GM10847 (cell line): ENCODE measurements around the gene CEP104.
A peak's percentile ranks its signal among the peaks of the same experiment; 100 is the strongest.

Experiments
- POLR2A ChIP-seq: IDR thresholded peaks from 2 replicates; pipeline ENCODE4 v1.6.1; 2011; ENCODE audit not compliant: insufficient read length; ENCODE audit errors: extremely low read depth

Gene CEP104

DNA sequence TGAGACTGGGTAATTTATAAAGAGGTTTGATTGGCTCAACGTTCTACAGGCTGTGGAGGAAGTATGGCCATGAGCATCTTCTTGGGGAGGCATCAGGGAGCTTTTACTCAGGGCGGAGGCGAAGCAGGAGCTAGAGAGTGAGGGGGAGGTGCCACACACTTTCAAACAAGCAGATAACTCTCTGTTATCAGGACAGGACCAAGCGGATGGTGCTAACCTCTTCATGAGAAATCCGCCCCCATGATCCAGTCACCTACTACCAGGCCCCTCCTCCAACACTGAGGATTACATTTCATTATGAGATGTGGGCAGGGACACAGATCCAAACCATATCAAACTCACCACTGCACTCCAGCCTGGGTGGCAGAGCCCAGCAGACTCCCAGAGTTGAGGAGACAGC lies 49.2 kb downstream of the CEP104 start:
- TF ChIP-seq POLR2A: no peak

DNA sequence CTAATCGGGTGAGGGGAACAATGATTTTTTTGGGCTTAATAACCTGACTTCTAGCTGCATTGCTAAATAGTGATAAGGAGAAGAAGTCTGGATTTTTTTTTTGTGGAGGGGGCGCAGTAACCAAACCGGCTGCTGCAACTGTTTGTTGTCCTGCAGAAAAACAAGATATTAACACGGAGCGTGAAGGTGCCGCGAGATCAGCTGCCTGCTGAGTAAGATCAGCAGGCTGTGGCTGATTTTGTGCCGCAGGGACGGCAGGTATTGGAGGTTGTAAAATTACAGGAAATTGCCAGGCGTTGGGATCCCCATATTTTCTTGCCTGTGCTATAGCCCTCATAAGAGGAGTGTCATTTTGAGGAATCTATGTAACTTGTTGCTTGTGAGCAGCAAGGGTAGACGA lies 52.0 kb downstream of the CEP104 start:
- no peak for TF ChIP-seq POLR2A

DNA sequence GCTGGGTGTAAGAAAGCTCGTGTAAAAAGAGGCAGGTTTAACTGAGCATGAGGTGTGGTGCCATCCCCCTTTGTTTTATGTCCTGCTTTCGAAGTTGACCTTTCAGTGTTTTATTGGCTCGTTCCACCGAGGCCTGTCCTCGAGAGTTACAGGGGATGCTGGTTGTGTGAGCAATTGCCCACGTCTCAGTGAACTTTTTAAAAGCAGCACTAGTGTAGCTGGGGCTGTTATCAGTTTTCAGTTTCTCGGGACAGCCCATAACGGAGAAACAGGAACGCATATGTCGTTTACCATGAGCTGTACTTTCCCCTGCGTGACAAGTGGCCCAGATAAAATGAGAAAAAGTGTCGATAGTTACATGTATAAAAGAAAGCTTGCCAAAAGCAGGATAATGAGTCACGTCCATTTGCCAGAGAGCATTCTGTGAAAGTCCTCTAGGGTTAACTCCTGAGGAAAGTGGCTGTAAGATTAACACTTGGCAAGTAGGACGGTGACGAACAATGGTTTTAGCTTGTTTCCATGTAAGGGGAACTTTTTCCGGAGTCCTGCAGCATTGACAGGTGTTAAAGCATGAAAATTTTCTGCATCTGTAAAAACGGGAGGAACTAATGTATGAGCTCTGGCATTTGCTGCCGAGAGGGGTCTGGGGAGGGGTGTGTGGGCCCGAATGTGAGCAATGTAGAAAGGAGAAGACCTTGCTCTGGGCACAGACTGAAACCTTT lies 52.9 kb downstream of the CEP104 start:
- TF ChIP-seq POLR2A: no peak

DNA sequence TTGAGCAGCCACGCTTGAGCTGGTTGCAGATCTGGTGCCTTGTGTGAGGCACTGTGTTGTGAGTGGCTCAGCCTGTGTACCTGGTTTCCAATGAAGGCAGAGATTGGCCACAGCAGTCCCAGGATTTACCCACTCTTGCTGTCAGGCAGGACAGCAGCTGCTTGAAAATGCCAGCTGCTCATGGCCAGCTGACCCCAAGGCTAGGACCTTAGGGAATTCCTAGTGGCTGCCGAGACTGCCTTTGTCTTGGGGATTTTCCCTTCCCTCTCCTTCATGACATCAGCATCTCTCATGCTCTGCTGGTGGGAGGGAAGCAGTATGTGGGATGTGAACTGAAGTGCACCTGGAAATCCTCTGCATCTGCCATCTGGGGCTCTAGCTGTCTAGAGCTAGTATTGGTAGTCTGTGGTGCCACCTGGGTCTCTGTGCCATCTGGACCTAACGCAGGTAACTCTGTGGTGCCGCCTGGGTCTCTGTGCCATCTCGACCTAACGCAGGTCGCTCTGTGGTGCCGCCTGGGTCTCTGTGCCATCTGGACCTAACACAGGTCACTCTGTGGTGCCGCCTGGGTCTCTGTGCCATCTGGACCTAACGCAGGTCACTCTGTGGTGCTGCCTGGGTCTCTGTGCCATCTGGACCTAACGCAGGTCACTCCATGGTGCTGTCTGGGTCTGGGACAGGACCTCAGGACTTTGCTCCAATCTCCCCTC lies 56.9 kb downstream of the CEP104 start:
- no peak for TF ChIP-seq POLR2A

DNA sequence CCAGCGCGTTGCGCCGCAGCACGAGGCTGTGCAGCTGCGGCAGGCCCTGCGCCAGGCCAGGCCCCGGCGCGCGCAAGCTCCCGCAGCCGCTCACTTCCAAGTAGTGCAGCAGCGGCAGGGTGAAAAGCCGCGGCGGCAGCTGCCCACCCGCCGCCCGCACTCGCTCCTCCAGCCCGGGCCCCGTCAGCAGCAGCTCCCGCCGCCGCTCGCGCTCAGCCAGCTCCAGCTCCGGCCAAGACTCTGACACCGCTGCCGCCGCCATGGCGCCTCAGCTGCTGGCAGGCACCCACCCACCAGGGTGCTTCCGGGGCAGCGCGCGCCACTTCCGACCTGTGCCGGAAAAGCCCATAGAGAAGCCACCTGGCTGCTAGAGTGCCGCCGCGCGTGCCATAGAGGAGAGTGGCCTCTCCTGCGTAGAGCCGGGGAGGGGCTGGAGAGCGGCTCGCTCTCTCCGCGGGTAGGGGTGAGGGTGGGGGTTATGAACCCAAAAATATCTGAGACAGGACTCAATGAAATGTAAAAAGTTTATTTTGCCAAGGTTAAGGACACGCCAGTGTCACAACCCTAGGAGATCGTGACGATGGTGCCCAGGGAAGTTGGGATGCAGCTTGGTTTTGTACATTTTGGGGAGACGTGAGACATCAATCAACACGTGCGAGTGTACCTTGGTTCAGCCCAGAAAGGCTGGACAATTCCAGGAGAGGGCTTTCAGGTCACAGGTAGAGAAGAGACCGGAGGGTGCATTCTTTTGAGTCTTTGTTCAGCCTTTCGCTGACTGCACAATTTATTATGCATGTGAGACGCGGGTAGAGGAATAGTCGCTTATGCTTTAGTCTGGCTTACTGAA lies 60.6 kb downstream of the CEP104 start, which contains the start of gene LRRC47:
TSS of gene LRRC47 (minus strand) at position 284 of the 847 bp plus-strand sequence. CDS start at position 262, 22 bp downstream.
- TF ChIP-seq POLR2A: peak; percentile 91

DNA sequence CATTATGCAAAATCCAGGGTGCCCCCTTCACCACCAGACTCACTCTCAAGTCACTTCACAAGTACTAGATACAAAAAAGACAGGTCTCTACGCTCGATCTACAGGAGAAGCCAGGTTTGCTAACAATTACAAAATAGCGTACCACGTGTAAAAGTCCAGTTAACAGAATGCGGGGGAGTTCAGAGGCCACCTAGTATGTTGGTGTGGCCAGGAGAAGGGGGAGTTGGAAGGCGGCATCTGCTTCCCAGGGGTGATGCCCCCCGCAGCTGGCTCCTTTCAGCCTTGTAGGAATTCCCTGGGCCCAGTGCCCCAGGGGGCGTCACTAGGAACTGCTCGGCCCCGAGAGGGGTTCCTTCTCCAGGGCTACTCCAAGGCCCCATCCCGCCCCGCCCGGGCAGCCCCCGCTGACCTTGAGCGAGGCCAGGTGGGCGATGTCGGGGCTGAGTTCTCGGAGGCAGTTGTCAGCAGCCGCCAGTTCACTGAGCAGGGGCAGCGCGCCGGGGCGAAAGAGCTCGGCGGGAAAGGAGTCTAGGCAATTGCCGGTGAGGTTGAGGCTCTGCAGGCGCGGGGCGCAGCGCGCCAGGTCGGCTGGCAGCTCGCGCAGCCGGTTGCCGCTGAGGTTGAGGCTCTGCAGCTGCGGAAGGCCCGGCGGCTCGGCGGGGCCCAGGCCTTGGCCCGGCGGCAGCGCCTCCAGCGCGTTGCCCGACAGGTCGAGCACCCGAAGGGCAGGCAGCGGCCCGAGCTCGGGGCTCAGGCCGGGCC lies 61.4 kb downstream of the CEP104 start:
- no peak for TF ChIP-seq POLR2A

DNA sequence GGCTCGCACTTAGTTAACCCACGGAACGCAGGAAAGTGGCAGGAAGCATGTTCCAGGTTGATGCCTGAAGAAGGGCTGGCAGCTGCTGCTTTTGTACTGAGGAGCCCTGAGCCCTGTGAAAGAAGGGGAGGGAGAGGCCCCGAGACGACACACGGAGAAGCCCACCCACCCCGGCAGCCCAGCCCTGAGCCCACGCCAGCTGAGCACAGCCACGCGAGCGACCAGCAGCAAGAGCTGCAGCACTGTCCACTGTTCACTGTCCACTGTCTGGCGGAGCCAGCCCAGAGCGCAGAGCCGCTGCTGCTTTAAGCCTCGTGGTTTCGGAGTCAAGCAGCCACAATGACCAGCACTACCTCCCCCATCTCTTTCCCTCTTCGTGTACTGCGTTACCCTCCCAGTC lies 66.1 kb downstream of the CEP104 start:
- TF ChIP-seq POLR2A: no peak

DNA sequence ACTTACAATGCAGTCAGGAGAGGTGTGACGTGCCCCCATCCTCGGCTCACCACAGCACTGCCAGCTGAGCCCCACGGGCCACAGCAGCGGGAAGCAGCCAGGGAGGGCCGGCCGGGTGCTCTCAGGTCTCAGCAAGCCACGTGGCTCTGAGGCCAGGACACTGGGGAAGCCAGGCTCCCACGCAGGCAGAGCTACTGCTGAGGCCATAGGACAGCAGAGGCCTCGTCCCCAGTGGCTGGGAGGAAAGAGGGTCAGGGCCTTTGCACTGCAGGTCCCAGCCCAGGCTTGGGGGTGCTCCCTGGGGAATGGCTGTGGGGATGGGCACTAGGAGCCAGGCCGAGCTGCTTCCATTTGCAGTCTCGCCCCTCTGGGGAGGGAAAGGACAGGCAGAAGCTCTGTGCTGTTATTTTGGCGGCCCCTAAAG lies 66.5 kb downstream of the CEP104 start:
- no peak for TF ChIP-seq POLR2A

DNA sequence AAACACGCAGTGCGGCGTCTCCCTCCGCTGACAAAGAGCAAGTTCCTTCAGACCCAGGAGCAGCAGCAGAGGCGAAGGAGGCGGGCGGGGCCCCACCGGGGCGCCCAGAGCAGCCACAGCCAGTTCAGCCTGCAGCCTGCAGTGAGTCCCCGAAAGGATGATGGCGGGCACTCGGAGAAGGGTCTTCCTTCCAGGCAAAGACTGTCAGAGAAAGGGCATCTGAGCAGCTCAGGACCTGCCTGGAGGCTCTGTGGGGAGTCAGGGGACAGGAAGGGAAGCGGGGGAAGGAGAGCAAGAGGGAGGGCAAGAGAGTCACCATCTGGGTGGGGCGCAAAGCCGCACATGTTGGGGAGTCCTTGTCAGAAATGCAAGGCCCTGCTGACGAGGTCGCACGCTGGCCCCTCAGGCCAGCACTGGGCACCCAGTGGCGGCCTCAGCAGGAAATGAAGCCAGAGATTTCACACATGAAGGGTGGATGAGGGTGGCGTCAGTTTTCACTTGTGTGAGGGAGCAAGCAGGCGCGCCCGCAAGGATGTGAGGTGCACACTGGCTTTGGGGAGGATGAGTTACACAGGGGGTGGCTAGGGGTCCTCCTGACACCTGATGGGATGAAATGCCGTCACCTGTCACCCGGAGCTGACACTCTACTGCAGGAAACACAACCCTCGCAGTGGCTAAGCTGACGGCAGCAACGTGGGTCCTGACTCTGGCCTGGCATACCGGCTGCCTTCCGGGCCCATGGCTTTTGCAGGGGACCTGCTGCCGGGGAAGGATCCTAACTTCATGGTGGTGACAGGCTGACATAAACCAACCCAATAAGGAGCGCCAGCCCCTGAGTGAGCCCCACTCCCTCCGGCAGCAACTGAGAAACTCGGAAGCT lies 67.3 kb downstream of the CEP104 start:
- TF ChIP-seq POLR2A: no peak

DNA sequence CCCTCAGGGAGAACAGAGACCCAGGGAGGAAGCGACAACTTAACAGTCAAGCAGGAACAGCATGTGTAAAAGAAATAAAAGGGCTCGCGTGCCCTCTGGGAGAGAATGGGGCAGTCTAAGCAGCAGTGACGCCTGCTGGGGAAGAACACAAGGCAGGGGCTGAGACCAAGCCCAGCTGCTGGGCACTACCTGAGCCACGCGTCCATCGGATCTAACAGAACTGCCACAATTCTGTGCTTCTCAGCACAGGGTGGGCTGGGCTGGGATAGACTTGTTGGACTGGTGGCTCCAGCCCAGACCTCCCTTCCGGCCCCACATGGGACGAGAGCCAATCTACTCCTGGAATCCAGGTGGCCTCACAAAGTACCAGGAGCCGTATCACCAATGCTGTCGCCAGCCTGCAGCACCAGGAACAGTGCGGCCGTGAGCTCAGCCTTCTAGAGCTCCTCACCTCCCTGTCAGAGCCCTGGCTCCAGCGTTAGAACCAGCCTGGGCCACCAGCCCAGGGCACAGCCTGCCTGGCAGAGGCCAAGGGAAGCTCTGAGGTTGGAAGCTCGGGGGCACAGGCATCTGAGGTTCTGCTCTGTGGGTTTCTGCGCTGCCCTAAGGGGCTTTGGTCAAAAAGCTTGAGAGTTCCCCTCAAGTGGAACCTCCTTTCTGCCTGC lies 68.1 kb downstream of the CEP104 start:
- no peak for TF ChIP-seq POLR2A

DNA sequence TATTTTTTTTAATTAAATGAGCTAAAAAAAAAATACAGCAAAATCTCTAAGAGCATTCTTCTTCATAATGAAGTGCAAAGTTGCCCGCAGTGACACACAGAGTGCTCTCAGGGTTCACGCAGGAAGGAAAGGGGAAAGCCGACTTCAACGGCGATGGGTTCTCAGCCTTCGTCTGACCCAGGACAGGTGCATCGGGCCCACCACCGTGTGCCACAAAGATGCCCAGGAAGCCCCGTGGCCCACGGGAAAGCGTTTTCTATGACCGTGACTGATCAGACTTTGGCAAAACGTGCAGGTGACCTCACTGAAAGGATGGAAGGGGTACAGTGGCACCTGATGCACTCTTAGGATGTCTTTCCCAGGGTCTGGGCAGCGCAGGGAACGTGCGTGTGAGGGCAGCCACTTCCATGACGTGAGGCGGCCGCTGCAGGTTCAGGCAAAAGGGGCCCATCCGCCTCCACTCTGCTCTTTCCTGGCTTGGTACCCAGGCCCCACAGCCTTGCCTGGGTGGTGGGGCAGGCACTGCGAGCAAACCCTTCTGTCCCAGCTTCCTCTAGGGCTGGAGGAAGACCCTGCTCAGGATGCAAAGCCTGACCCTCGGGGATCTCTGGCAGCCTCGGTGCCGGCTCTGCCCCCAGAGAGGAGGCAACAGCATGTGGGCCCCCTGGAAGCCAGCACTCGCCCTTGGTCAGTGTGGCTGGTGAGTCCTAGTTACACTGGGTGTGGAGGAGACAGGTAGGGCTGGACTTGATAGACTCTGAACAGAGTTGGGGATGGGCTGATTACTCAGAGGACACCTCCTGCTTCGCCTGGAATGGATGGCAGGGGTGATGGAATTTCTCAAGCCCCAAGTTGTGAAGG lies 69.0 kb downstream of the CEP104 start:
- TF ChIP-seq POLR2A: no peak

DNA sequence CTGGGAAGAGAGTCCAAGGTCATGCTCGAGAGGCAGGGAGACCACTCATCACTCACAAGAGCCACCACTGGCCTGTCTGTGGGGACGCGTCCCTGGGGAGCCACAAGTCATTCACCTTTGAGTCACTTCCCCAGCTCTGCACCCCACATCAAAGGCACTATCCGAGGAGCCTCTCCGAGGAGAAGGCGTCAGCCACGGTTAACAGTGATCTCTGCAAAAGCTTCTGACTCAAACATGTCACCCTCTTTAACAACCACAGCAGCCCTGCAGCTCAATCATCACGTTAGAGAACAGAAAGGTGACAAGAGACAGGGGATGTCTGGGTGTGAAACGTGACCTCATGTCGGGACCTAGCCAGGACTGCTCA lies 69.7 kb downstream of the CEP104 start:
- no peak for TF ChIP-seq POLR2A
